Effector memory CD4-positive, alpha-beta T cell (primary cell): ENCODE results near the gene MYADML2.

Experiments used
- DNase-seq, 3 donors: peaks; one replicate each; pipeline ENCODE4 v3.0.0-alpha.2; 2020
- H3K27ac ChIP-seq: 2 replicates; pipeline ENCODE4 v1.7.0; 2013; ENCODE audit warnings: mild to moderate bottlenecking, low read length, moderate library complexity; ENCODE audit not compliant: insufficient read depth, poor library complexity, severe bottlenecking
- H3K27me3 ChIP-seq: replicated peaks from 2 replicates; pipeline ENCODE4 v1.7.0; 2013; ENCODE audit warnings: mild to moderate bottlenecking, low read length; ENCODE audit not compliant: insufficient read depth, control insufficient read depth, poor library complexity, severe bottlenecking
- H3K36me3 ChIP-seq: 2 replicates; pipeline ENCODE4 v1.7.0; 2013; ENCODE audit warnings: mild to moderate bottlenecking, low read length, moderate library complexity; ENCODE audit not compliant: control insufficient read depth, insufficient read depth
- H3K4me1 ChIP-seq: 2 replicates; pipeline ENCODE4 v1.7.0; 2013; ENCODE audit warnings: low read length, mild to moderate bottlenecking; ENCODE audit not compliant: control insufficient read depth, insufficient read depth, poor library complexity, severe bottlenecking
- H3K4me3 ChIP-seq: 2 replicates; pipeline ENCODE4 v1.7.0; 2013; ENCODE audit warnings: low read length, low read depth, mild to moderate bottlenecking; ENCODE audit not compliant: insufficient read depth, poor library complexity, severe bottlenecking
- H3K9me3 ChIP-seq: 2 replicates; pipeline ENCODE4 v1.7.0; 2013; ENCODE audit warnings: mild to moderate bottlenecking, low read length, moderate library complexity; ENCODE audit not compliant: control insufficient read depth

The MYADML2 gene

GRCh38 chr17:81977211-81977808, 30.3 kb upstream of the MYADML2 start, which contains the start of gene ASPSCR1:
ASPSCR1 (plus strand) TSS chr17:81977629; CDS start chr17:81977647, 18 bp downstream.
- peak; percentile 77 to 85 (median 83) for DNase-seq
- Histone ChIP-seq H3K27ac (peak within 1 kb of the TSS; percentile 73), H3K4me1 (peaks cover 32% of the 10 kb centered on the region), H3K9me3 (no peaks in the 10 kb centered on the region), H3K4me3 (peak within 1 kb of the TSS; percentile 86), H3K27me3 (no peaks in the 10 kb centered on the region), H3K36me3 (no peaks in the 10 kb centered on the region)

GRCh38 chr17:81976332-81977210, 29.5 kb upstream of the MYADML2 start:
- no peaks in the 10 kb centered on the region for H3K9me3 ChIP-seq
- H3K4me1 ChIP-seq = peaks cover 32% of the 10 kb centered on the region
- H3K4me3 ChIP-seq = peak overlapping the region; percentile 86
- H3K36me3 ChIP-seq = no peaks in the 10 kb centered on the region
- DNase-seq = peak in 2 of 3 donors; percentile 12 to 36
- peak overlapping the region; percentile 73 for H3K27ac ChIP-seq
- no peaks in the 10 kb centered on the region for H3K27me3 ChIP-seq

- Histone ChIP-seq H3K27ac (no peak overlapping the region), H3K9me3 (no peaks in the 10 kb centered on the region), H3K27me3 (no peaks in the 10 kb centered on the region), H3K4me1 (peaks cover 19% of the 10 kb centered on the region), H3K4me3 (no peak overlapping the region), H3K36me3 (no peaks in the 10 kb centered on the region)
- no peak for DNase-seq
Observed at GRCh38 chr17:81973432-81973831, 26.4 kb upstream of the MYADML2 start.

GRCh38 chr17:81968850-81969812, 22.1 kb upstream of the MYADML2 start:
- no peaks in the 10 kb centered on the region for H3K36me3 ChIP-seq
- no peak for DNase-seq
- no peaks in the 10 kb centered on the region for H3K27me3 ChIP-seq
- peaks cover 15% of the 10 kb centered on the region for H3K4me1 ChIP-seq
- H3K4me3 ChIP-seq = no peak overlapping the region
- no peaks in the 10 kb centered on the region for H3K9me3 ChIP-seq
- H3K27ac ChIP-seq = no peak overlapping the region

- Histone ChIP-seq H3K4me1 (peaks cover 15% of the 10 kb centered on the region), H3K36me3 (no peaks in the 10 kb centered on the region), H3K27ac (peak overlapping the region; percentile 48), H3K27me3 (no peaks in the 10 kb centered on the region), H3K4me3 (peak overlapping the region; percentile 22), H3K9me3 (no peaks in the 10 kb centered on the region)
- DNase-seq = no peak
Observed at GRCh38 chr17:81968396-81968745, 21.3 kb upstream of the MYADML2 start.

GRCh38 chr17:81967533-81968395, 20.7 kb upstream of the MYADML2 start:
- H3K4me3 ChIP-seq = peak overlapping the region; percentile 49
- H3K9me3 ChIP-seq = no peaks in the 10 kb centered on the region
- DNase-seq = peak; percentile 74 to 83 (median 82)
- H3K36me3 ChIP-seq = no peaks in the 10 kb centered on the region
- peaks cover 15% of the 10 kb centered on the region for H3K4me1 ChIP-seq
- peak overlapping the region; percentile 48 for H3K27ac ChIP-seq
- H3K27me3 ChIP-seq = no peaks in the 10 kb centered on the region

GRCh38 chr17:81967244-81967532, 20.2 kb upstream of the MYADML2 start:
- no peaks in the 10 kb centered on the region for H3K36me3 ChIP-seq
- DNase-seq = no peak
- H3K27ac ChIP-seq = no peak overlapping the region
- peak overlapping the region; percentile 49 for H3K4me3 ChIP-seq
- no peaks in the 10 kb centered on the region for H3K9me3 ChIP-seq
- peaks cover 15% of the 10 kb centered on the region for H3K4me1 ChIP-seq
- peaks cover 4% of the 10 kb centered on the region for H3K27me3 ChIP-seq

- no peaks in the 10 kb centered on the region for H3K36me3 ChIP-seq
- H3K27me3 ChIP-seq = peaks cover 10% of the 10 kb centered on the region
- DNase-seq = no peak
- no peaks in the 10 kb centered on the region for H3K9me3 ChIP-seq
- no peak overlapping the region for H3K27ac ChIP-seq
- no peak overlapping the region for H3K4me3 ChIP-seq
- H3K4me1 ChIP-seq = peaks cover 18% of the 10 kb centered on the region
Observed at GRCh38 chr17:81966343-81967243, 19.6 kb upstream of the MYADML2 start.
